Caki2 (cell line): ENCODE measurements around the gene OR2AK2. TPM values are rescaled to one million over a fixed set of nuclear protein-coding genes. Genes with fewer than 3 reads are reported as not detected.

Experiments used
- DNase-seq: peaks from one replicate; pipeline ENCODE4 v3.0.0-alpha.2; 2015; ENCODE audit warnings: low read depth
- in situ Hi-C: cut with HindIII; loops from 2 replicates; pipeline ENCODE4 v1.10.0; 2016; ENCODE audit warnings: low sequenced_read_pairs, low pct_unique_long_range_greater_than_20kb, mixed read lengths
- total RNA-seq: library from RNA; depleted of rRNA; stranded (reverse); fragments of >200 nt; shearing (Covaris generic); gene quantifications from 2 replicates; pipeline ENCODE4 v1.2.3, GENCODE V29; 2014; ENCODE audit warnings: low replicate concordance; rRNA removed

Gene OR2AK2
- total RNA-seq, 1 experiment from 2014 or later: not detected

DNA sequence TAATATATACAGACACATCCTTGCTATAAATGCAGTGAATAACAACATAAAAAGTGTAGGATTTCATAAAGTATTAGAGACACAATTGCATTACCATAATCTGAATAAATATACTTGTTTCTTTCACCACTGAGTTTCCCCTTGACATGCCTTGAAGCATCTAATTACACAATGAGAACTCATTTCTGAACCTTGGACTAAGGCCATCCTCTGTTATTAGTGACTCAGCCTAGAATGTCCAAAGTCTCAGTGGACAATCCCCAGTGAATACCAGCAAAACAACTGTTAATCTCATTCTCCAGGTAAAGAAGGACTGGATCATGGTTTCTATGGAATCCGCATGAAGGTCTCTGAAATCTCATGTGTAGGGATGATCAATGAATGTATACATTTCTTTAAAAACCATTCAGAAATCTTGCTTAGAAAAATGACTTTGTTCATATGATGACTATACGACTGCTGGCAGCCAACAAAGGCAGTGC is 48.2 kb downstream of the OR2AK2 start, which contains the start of gene OR2L5:
OR2L5 (plus strand) TSS at position 432 of the 482 bp plus-strand sequence. CDS start 8,288 bp downstream, outside the sequence.
- no peak for DNase-seq
- in situ Hi-C loops: no loop called here

DNA sequence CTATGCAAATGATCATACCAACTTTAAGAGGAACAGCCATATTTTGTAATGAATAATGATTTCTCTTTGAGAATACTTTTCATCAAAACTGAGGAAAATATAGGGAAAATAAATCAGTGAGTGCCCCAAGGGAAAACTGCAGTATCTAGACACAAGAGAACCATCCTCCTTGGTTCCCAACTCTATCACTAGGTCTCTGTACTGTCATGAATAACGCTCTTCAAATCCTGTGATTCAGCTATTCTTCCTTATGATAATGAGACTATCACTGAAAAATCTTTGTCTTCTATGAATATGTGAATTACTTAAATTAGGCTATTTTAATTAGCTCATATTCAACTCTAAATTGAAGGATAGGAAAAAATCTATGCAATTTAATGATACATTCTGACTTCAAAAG is 50.8 kb downstream of the OR2AK2 start:
- no peak for DNase-seq
- in situ Hi-C loops: no loop called here

Other genes with a start within 250 kb of the OR2AK2 start
- not detected in 2 replicates for gene OR6F1, start 248.6 kb upstream of the OR2AK2 start, total RNA-seq
- gene OR14K1, start 226.6 kb upstream of the OR2AK2 start, total RNA-seq: not detected in 2 replicates
- gene OR14A2, start 217.1 kb upstream of the OR2AK2 start, total RNA-seq: not detected in 2 replicates
- not detected in 2 replicates for gene OR1C1, start 204.7 kb upstream of the OR2AK2 start, total RNA-seq
- gene OR14A16, start 141.1 kb upstream of the OR2AK2 start, total RNA-seq: not detected in 2 replicates
- not detected in 2 replicates for gene OR11L1, start 123.3 kb upstream of the OR2AK2 start, total RNA-seq
- gene TRIM58, start 108.0 kb upstream of the OR2AK2 start, total RNA-seq: not detected in 2 replicates
- not detected in 2 replicates for gene OR2W3, start 69.6 kb upstream of the OR2AK2 start, total RNA-seq
- not detected in 2 replicates for gene OR2T8, start 45.0 kb upstream of the OR2AK2 start, total RNA-seq
- not detected in 2 replicates for gene OR2AJ1, start 40.3 kb upstream of the OR2AK2 start, total RNA-seq
- not detected in 2 replicates for gene OR2L8, start 16.4 kb upstream of the OR2AK2 start, total RNA-seq
- gene OR2L5, start 48.4 kb downstream of the OR2AK2 start, total RNA-seq: not detected in 2 replicates
- not detected in 2 replicates for gene OR2L2, start 64.8 kb downstream of the OR2AK2 start, total RNA-seq
- gene OR2L3, start 81.6 kb downstream of the OR2AK2 start, total RNA-seq: not detected in 2 replicates
- not detected in 2 replicates for gene OR2L13, start 130.0 kb downstream of the OR2AK2 start, total RNA-seq
- not detected in 2 replicates for gene OR2M5, start 179.9 kb downstream of the OR2AK2 start, total RNA-seq
- gene OR2M2, start 209.6 kb downstream of the OR2AK2 start, total RNA-seq: not detected in 2 replicates
- gene OR2M3, start 232.0 kb downstream of the OR2AK2 start, total RNA-seq: not detected in 2 replicates